Activated CD4-positive, CD25-positive, alpha-beta regulatory T cell treated with anti-CD3 and anti-CD28 coated beads, Interleukin-2, amount 50 U/mL, for 24 hours (primary cell): Measurements from ENCODE around the gene ZGPAT.

Experiments used
- ATAC-seq, 2 donors: fragments of 150-1000 bp; cut with Tn5 transposase; one replicate each; pipeline ENCODE4 v1.10.0; 2021; ENCODE audit warnings: mild to moderate bottlenecking in 1 of 2, moderate library complexity in 1 of 2

The ZGPAT gene

DNA sequence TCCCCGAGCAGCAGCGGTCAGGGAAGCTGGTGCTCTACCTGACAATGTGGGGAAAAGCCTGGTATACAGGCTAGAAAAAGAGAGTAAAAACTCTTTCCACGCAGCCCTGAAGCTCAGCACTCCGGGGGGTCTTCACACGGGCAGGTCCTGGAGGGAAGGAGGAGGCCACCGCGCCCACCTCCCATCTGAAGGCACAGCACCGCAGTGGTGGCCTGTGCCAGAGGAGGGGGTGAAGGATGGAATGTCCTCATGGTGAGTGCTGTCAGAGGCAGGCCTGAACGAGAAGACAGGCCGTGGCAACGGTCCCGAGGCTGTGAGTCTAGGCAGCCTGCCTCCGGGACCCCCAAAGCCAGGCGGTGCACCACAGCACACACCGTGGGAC is 37.6 kb downstream of the ZGPAT start:
- no peak for ATAC-seq

DNA sequence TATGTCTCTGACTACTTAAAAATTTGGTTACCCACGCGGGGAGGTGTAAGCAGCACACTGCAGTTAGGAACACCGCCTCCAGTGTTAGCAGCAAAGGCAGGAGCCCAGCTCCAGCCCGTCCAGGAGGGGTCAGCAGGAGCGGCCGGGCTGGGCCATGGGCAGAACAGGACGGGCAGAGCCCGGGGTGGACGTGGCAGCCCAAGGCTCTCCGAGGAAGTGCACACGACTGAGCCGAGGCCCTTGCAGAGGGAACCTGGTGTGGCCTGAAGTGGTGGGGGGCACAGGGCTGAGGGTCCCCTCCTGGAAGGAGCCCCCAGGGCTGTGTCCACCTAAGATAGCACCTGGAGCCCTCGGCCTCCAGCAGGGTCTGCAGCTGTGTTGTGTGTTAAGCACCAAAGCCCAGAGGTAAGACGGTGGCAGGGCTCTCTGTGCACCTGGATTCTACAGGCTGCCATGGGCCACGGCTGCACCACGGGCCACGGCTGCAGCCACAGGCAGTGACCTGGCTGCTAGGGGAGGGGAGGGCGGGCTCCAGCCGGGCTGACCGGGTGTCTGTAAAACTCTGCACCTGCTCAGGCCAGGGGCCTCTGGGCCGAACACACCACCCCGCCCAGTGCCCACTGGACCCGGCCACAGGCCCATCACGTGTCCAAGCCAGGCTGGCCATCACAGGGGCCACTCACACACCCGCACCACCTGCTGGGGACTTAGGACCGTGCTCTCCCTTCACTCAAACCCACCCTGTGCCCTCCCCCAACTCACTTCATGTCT is 38.3 kb downstream of the ZGPAT start:
- no peak for ATAC-seq

DNA sequence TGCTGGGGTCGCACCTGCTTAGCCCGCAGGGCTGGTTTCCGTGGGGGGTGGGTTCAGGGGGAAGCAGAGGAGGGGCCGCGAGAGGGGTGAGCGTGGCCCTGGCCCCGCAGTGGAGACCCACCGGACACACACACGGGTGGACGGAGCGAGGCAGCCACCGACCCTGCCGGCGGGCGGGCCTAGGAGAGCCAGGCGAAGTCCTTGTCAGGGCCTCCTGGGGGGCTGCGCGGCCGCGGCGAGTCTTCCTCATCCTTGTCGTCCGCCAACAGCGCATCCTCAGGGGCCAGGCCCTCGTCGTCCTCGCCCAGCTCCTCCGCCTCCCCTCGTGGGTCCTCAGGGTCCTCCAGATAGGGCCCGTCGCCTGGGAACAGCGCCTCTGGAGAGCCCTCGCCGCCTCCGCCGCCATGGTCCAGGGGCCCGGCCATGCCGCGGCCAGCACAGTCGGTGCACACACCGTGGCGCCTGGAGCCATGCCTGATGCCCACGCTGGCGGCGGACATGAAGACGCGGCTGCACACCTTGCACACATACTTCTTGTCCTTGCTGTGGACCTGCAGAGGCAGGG is 39.0 kb downstream of the ZGPAT start:
- no peak for ATAC-seq

DNA sequence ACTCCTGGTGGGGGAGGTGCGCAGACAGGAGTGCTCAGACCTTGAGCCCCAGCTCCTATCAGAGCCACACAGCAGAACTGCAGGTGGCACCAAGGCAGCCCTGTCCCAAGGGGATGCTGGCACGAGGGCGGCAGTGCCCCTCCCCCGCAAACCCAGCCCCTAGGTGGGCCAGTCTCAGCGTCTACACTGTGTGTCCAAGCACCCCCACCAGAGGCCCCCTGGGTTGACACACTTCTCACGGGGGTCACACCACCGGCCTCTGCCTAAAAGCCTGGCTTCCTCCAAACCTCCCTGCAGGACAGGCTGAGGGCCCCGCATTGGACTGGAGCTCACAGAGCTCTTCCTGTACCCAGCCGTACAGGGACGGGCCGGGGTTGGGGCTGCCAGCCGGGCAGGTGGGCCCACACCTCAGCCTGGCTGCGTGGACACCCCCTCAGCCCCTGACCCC is 39.8 kb downstream of the ZGPAT start:
- ATAC-seq = no peak

DNA sequence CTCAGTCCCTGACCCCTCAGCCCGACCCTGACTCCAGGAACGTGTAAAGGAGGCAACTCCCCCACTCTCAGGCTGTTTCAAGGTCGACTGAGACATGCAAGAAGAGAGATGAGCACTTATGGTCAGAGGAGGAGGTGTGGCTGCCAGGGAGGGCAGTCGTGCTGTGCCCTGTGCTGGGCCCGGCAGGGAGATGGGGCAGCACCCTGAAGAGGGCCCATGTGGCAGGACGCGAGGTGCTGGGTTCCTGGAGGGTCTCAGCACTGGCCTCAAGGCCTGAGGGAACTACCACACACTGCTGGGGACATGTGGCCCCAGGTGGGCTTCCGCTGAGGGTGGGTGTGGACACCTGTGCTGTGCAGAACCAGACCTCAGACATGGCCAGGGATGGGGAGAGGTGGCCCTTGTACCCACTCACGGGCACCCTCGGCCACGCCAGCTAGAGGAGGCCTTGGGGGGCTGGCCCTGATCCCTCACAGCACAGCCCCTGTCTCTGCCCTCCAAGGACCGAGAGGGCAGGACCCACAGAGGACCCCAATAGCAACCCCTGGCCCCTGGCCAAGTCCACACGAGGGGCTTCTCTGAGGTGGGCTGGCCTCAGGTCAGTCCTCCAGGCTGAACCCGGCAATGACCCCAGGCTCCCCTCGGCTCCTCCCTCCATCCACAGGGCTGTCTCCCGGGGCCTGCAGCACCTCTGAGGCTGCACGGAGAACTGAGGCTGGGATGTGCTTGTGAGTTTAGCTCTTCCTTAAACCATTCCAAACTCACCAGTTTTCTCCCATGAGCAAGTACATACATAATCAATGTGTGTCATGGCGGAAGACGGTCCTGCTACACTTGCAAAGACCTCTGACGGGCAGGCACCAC is 40.5 kb downstream of the ZGPAT start:
- ATAC-seq = no peak

- no peak for ATAC-seq
Observed at GRCh38 chr20:63748934-63749270, 41.1 kb downstream of the ZGPAT start.

- ATAC-seq = no peak
Observed at GRCh38 chr20:63749597-63750508, 42.0 kb downstream of the ZGPAT start.

- peak; percentile 70 to 77 for ATAC-seq
Observed at GRCh38 chr20:63750807-63751470, 43.1 kb downstream of the ZGPAT start.

DNA sequence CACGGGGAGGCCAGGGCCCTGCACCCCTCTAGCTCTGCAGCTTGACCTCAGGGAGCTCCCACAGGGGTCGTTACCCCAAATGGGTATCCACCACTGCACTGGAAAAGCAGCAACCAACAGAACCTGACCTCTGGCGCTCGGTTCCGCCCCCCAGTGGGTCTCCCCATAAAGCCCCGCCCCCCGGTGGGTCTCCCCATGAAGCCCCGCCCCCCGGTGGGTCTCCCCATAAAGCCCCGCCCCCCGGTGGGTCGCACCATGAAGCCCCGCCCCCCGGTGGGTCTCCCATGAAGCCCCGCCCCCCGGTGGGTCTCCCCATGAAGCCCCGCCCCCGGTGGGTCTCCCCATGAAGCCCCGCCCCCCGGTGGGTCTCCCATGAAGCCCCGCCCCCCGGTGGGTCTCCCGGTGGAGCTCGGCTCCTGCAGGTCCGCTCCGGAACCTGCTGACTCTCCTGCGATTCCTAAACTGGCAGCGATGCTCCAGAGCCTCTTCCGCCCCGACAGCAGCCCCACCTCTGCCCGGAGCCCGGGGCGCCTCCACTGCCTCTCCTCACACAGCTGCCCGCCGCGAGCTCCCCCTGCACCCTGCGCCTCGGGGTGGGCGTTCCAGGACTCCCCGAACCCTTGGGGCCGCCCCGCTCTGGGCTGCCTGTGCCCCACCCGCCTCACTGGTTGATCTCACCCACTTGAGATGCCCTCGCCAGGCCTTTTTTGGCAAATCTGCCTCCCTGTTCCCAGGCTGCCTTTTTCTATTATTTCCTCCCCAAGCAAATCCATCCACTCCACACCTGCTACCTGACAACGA is 43.8 kb downstream of the ZGPAT start:
- ATAC-seq = no peak

- ATAC-seq = no peak
Observed at GRCh38 chr20:63752411-63753101, 44.7 kb downstream of the ZGPAT start.

- no peak for ATAC-seq
Observed at GRCh38 chr20:63753381-63753780, 45.5 kb downstream of the ZGPAT start.

DNA sequence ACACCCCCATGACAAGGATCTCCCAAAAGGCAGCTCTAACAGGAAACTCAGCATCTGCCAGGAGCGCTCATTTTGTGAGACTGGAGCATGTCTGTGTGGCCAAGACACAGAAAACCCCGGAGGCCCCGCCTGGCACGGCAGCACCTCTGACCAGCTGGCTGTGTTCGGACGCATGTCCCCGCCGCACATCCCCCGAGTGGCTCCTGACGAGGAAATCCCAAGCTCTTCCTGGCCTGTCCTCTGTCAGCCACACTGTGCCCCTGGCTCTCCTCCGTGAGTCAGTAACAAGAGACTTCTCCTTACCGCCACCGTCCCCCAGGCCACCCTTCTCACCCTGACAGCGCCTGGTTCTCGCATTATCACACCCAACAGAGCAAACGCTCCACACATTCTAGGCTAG is 46.2 kb downstream of the ZGPAT start:
- no peak for ATAC-seq

- no peak for ATAC-seq
Observed at GRCh38 chr20:63755933-63756647, 48.3 kb downstream of the ZGPAT start.

- ATAC-seq = no peak
Observed at GRCh38 chr20:63756648-63756991, 48.8 kb downstream of the ZGPAT start.

GRCh38 chr20:63758152-63758551 is 50.3 kb downstream of the ZGPAT start:
- no peak for ATAC-seq

- ATAC-seq = no peak
Observed at GRCh38 chr20:63759377-63759901, 51.6 kb downstream of the ZGPAT start.

DNA sequence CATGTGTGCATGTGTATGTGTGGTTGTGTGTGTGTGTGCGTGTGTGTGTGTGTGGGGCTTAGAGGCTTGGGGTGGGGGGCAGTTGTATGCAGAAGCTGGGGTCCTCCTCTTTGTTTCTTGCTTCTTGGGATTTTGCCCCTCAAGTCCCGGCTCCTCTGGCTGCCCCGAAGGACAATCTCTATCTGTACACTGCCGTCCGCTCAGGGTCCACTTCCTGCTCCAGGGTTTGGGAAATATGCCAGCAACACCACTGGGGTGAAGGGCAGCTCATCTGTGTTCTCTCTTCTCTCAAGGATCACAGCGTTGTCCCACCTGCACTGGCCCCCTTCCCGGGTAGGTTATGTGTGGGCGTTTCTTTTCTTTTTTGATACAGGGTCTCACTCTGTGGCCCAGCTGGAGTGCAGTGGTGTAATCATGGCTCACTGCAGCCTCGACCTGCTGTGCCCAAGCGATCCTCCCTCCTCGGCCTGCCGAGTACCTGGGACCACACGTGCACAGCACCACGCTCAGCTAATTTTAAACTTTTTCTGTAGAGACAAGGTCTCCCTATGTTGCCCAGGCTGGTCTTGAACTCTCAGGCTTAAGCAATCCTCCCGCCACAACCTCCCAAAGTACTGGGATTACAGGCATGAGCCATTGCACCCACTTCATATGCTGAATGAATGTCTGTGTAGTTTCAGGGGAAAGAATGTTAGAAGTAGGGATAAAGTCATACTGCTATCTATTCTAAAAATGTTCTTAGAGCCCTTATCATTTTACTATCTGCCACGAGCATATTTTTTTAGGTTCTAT is 57.4 kb downstream of the ZGPAT start:
- ATAC-seq = no peak

DNA sequence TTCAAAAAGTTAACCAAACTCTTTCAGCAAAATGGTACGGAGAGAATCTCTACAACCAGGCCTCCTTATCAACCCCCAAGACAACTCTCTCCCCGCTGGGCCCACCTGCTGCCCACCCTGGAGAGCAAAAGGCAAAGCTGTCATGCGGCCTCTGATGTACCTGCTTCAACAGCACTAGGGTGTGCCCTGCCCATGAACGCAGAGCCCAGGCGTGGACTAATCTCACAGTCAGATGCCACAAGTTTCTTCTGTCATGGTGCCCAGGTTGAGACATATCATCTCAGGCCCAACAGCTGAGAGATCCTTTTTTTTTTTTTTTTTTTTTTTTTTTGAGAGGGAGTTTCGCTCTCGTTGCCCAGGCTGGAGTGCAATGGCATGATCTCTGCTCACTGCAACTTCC is 58.1 kb downstream of the ZGPAT start:
- ATAC-seq = no peak
